GM19395 (cell line): Measurements from ENCODE around the gene BACE1-AS.
"Not testable (repeated sequence)": the region's sequence is repeated elsewhere in the genome, so short reads cannot be mapped to it uniquely, and the experiment has no call there.

Experiments
- ATAC-seq: cut with Tn5 transposase; IDR thresholded peaks from one replicate; pipeline ENCODE4 v1.9.1; 2021; ENCODE audit warnings: mild to moderate bottlenecking, moderate library complexity; ENCODE audit not compliant: unreplicated experiment

BACE1-AS gene

GRCh38 chr11:117290809-117291396, at the start of gene BACE1-AS:
Gene BACE1-AS, plus strand, starts transcription at chr11:117291346.
- ATAC-seq: no peak

GRCh38 chr11:117248341-117248740, 42.8 kb upstream of the BACE1-AS start:
- ATAC-seq: no peak

GRCh38 chr11:117249571-117249970, 41.6 kb upstream of the BACE1-AS start:
- no peak for ATAC-seq

GRCh38 chr11:117251506-117251905, 39.6 kb upstream of the BACE1-AS start:
- ATAC-seq: no peak

GRCh38 chr11:117255966-117256365, 35.2 kb upstream of the BACE1-AS start:
- ATAC-seq: no peak

GRCh38 chr11:117256573-117256972, 34.6 kb upstream of the BACE1-AS start:
- no peak for ATAC-seq

GRCh38 chr11:117258576-117258975, 32.6 kb upstream of the BACE1-AS start:
- ATAC-seq: no peak

- no peak for ATAC-seq
Measured at GRCh38 chr11:117259417-117259816, 31.7 kb upstream of the BACE1-AS start.

GRCh38 chr11:117264624-117265323, 26.4 kb upstream of the BACE1-AS start:
- ATAC-seq: not testable (repeated sequence)

GRCh38 chr11:117265745-117266144, 25.4 kb upstream of the BACE1-AS start:
- ATAC-seq: no peak

GRCh38 chr11:117269856-117270255, 21.3 kb upstream of the BACE1-AS start:
- no peak for ATAC-seq

- no peak for ATAC-seq
Measured at GRCh38 chr11:117271208-117271607, 19.9 kb upstream of the BACE1-AS start.

- ATAC-seq: not testable (repeated sequence)
Measured at GRCh38 chr11:117272175-117272574, 19.0 kb upstream of the BACE1-AS start.

- ATAC-seq: no peak
Measured at GRCh38 chr11:117273550-117274289, 17.4 kb upstream of the BACE1-AS start.

- no peak for ATAC-seq
Measured at GRCh38 chr11:117278347-117278746, 12.8 kb upstream of the BACE1-AS start.

- no peak for ATAC-seq
Measured at GRCh38 chr11:117279711-117280376, 11.3 kb upstream of the BACE1-AS start.

- ATAC-seq: no peak
Measured at GRCh38 chr11:117281159-117281558, 10.0 kb upstream of the BACE1-AS start.

GRCh38 chr11:117281869-117282268, 9.3 kb upstream of the BACE1-AS start:
- ATAC-seq: no peak

GRCh38 chr11:117282956-117283355, 8.2 kb upstream of the BACE1-AS start:
- no peak for ATAC-seq

GRCh38 chr11:117284053-117284452, 7.1 kb upstream of the BACE1-AS start:
- ATAC-seq: no peak

GRCh38 chr11:117286588-117286987, 4.6 kb upstream of the BACE1-AS start:
- no peak for ATAC-seq
